Subcutaneous abdominal adipose tissue (tissue), 5 donors: ENCODE measurements around the gene VSNL1.

Experiments used
- H3K27ac ChIP-seq: one replicate; pipeline ENCODE4 v1.7.0; 2013; ENCODE audit warnings: low read depth, mild to moderate bottlenecking, inconsistent platforms, low read length, moderate library complexity
- H3K27me3 ChIP-seq, 5 donors: one replicate each; pipeline ENCODE4 v1.7.0; 2013; ENCODE audit warnings: low read length in 5 of 5, inconsistent platforms in 1 of 5; ENCODE audit not compliant: control insufficient read depth in 5 of 5, insufficient read depth in 4 of 5
- H3K36me3 ChIP-seq, 5 donors: one replicate each; pipeline ENCODE4 v1.7.0; 2013; ENCODE audit warnings: low read length in 5 of 5; ENCODE audit not compliant: control insufficient read depth in 5 of 5, insufficient read depth in 5 of 5
- H3K4me1 ChIP-seq, 5 donors: one replicate each; pipeline ENCODE4 v1.7.0; 2013; ENCODE audit warnings: low read length in 5 of 5, mild to moderate bottlenecking in 3 of 5, moderate library complexity in 1 of 5; ENCODE audit not compliant: control insufficient read depth in 5 of 5, insufficient read depth in 5 of 5
- H3K4me3 ChIP-seq, 5 donors: one replicate each; pipeline ENCODE4 v1.7.0; 2013; ENCODE audit warnings: low read length in 5 of 5, low read depth in 1 of 5
- H3K9ac ChIP-seq, 5 donors: one replicate each; pipeline ENCODE4 v1.7.0; 2013; ENCODE audit warnings: low read length in 5 of 5, mild to moderate bottlenecking in 4 of 5, moderate library complexity in 3 of 5
- H3K9me3 ChIP-seq, 5 donors: one replicate each; pipeline ENCODE4 v1.7.0; 2013; ENCODE audit warnings: low read length in 5 of 5; ENCODE audit not compliant: control insufficient read depth in 5 of 5
- donor health status: healthy.
- donor health status: healthy.
- donor health status: healthy.
- donor health status: healthy.
- donor health status: healthy.

The VSNL1 gene

GRCh38 chr2:17591846-17592245, 51.4 kb downstream of the VSNL1 start:
- no peaks in the 10 kb centered on the region for H3K9me3 ChIP-seq
- H3K4me3 ChIP-seq = no peak overlapping the region
- no peak overlapping the region for H3K9ac ChIP-seq
- H3K27me3 ChIP-seq = peaks cover 0 to 3% (median 0%) of the 10 kb centered on the region in 5 donors
- no peaks in the 10 kb centered on the region for H3K36me3 ChIP-seq
- H3K27ac ChIP-seq = no peak overlapping the region
- no peaks in the 10 kb centered on the region for H3K4me1 ChIP-seq

DNA sequence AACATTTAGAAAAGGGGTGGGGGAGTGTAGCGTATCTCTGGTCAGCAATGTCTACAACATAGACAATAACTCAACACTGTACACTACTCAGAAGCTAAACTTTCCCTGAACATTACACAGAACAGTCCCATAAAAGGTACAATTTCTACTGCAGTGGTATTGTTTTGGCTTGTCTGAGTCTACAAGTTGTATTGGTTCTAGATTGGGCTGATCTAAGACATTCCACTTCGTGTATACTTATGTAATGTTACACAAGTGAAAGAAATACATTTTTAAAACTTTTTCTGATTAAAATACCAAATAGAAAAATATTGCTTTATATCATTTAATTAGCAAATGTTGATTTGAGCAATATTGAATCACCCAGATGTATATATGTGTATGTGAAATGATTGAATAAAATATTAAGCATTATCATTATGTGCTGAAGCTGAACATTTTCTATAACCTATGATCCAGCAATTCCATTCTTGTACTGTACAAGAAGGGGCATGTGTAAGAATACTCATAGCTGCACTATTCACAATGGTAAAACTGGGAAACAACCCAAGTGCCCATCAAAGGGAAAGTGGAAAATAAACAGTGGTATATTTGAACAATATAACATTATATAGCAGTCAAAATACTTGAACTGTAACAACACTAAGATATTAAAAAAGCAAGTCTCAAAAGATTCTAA, 52.4 kb downstream of the VSNL1 start:
- Histone ChIP-seq H3K9ac (no peak overlapping the region), H3K9me3 (no peaks in the 10 kb centered on the region)

GRCh38 chr2:17593445-17593840, 52.9 kb downstream of the VSNL1 start:
- no peak overlapping the region for H3K4me3 ChIP-seq
- no peaks in the 10 kb centered on the region for H3K4me1 ChIP-seq
- H3K9ac ChIP-seq = no peak overlapping the region
- H3K27me3 ChIP-seq = no peaks in the 10 kb centered on the region
- no peaks in the 10 kb centered on the region for H3K36me3 ChIP-seq
- H3K27ac ChIP-seq = no peak overlapping the region
- no peaks in the 10 kb centered on the region for H3K9me3 ChIP-seq

More for the DNA sequence above, 52.4 kb downstream of the VSNL1 start:
- no peaks in the 10 kb centered on the region for H3K36me3 ChIP-seq
- H3K4me3 ChIP-seq = no peak overlapping the region
- H3K4me1 ChIP-seq = no peaks in the 10 kb centered on the region
- H3K27ac ChIP-seq = no peak overlapping the region
- no peaks in the 10 kb centered on the region for H3K27me3 ChIP-seq

GRCh38 chr2:17593841-17594491, 53.5 kb downstream of the VSNL1 start:
- Histone ChIP-seq H3K27me3 (no peaks in the 10 kb centered on the region), H3K9ac (no peak overlapping the region), H3K27ac (no peak overlapping the region), H3K9me3 (no peaks in the 10 kb centered on the region), H3K36me3 (no peaks in the 10 kb centered on the region), H3K4me1 (no peaks in the 10 kb centered on the region), H3K4me3 (no peak overlapping the region)

- Histone ChIP-seq H3K36me3 (no peaks in the 10 kb centered on the region), H3K4me1 (no peaks in the 10 kb centered on the region), H3K4me3 (no peak overlapping the region), H3K9me3 (no peaks in the 10 kb centered on the region), H3K27ac (no peak overlapping the region), H3K27me3 (no peaks in the 10 kb centered on the region), H3K9ac (no peak overlapping the region)
Measured at GRCh38 chr2:17594533-17595401, 54.3 kb downstream of the VSNL1 start.

- Histone ChIP-seq H3K4me3 (no peak overlapping the region), H3K9ac (no peak overlapping the region), H3K4me1 (no peaks in the 10 kb centered on the region), H3K9me3 (no peaks in the 10 kb centered on the region), H3K27ac (no peak overlapping the region), H3K36me3 (no peaks in the 10 kb centered on the region), H3K27me3 (no peaks in the 10 kb centered on the region)
Measured at GRCh38 chr2:17599617-17600016, 59.1 kb downstream of the VSNL1 start.

- Histone ChIP-seq H3K9me3 (no peaks in the 10 kb centered on the region), H3K27ac (no peak overlapping the region), H3K4me3 (no peak overlapping the region), H3K27me3 (no peaks in the 10 kb centered on the region), H3K9ac (no peak overlapping the region), H3K4me1 (no peaks in the 10 kb centered on the region), H3K36me3 (no peaks in the 10 kb centered on the region)
Measured at GRCh38 chr2:17600556-17601204, 60.2 kb downstream of the VSNL1 start.

DNA sequence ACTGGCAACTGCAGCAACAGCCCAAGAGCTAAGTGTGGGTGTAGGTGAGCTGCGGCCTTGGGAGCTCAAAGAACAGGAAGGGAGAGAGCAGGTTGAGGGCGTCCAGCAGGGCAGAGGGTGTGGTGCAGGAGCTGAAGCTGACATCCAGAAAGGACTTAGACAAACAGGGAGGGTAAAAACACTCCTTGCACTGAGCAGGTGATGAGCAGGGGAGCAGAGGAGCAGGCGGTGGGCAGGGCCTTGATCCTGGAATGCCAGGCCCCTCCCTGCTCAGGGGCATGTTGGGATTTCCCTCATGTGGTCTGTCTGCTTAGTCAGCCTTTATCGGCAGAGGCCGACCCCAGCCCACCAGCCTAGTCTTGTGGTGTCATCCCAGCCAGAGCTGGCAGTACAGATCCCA, 63.6 kb downstream of the VSNL1 start:
- Histone ChIP-seq H3K4me3 (no peak overlapping the region), H3K36me3 (no peaks in the 10 kb centered on the region), H3K4me1 (no peaks in the 10 kb centered on the region), H3K27ac (no peak overlapping the region), H3K9me3 (no peaks in the 10 kb centered on the region), H3K9ac (no peak overlapping the region), H3K27me3 (no peaks in the 10 kb centered on the region)

DNA sequence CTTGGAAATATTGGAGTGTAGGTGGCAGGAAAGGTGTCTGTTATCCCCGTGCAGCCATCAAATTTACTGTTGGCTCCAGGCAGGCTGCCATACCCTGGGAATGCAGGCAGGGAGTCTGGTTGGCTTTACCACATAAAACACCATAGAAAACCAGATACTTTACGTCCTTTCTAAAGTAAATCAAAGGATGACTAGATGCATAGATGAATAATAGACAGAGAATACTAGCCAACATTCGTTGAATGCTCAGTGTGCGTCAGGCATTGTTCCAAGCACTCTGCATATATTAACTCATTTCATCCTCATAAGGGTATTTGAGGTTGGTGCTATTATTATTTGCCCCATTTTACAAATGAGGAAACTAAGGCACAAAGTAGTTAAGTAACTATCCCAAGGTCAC, 65.2 kb downstream of the VSNL1 start:
- Histone ChIP-seq H3K9me3 (no peaks in the 10 kb centered on the region), H3K36me3 (no peaks in the 10 kb centered on the region), H3K4me1 (no peaks in the 10 kb centered on the region), H3K4me3 (no peak overlapping the region), H3K27me3 (no peaks in the 10 kb centered on the region), H3K9ac (no peak overlapping the region), H3K27ac (no peak overlapping the region)

DNA sequence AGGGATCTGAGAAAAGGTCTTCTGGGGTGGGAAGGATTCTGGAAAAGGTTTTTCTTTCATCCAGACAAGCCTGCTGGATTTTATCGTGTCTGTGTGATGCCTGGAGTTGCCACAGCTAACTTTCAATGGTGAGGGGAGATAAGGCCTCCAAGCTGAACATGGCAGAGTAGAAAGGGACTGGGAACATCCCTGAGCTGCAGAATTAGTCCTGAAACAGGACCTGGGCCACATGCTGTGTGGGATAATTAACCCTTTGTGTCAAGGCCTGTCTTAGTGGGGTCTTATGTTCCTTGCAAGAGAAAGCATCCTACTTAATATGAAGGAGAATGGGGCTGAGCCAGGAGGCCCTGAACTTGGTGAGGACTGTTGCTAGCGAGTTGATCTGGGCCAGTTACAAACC, 66.4 kb downstream of the VSNL1 start:
- Histone ChIP-seq H3K27me3 (no peaks in the 10 kb centered on the region), H3K27ac (no peak overlapping the region)

More for the DNA sequence above, 66.4 kb downstream of the VSNL1 start:
- Histone ChIP-seq H3K9ac (no peak overlapping the region), H3K36me3 (no peaks in the 10 kb centered on the region), H3K4me3 (no peak overlapping the region), H3K4me1 (no peaks in the 10 kb centered on the region), H3K9me3 (no peaks in the 10 kb centered on the region)
